ENCODE data around the gene ARCN1.

GRCh38 chr11:118528511-118528910 is 43.7 kb upstream of the ARCN1 start:
- TF ChIP-seq CTCF (IDR thresholded peaks at IDR 0.05) (no peak), POLR2A (IDR thresholded peaks at IDR 0.05) (no peak)
